HEK293 (cell line): ENCODE data around the gene CPEB3.

ENCODE experiments used
- CTCF ChIA-PET: fragments of 350-600 bp; formaldehyde crosslinking; extraction: SDS; loops from one replicate; lab custom pipeline; 2021; ENCODE audit warnings: antibody characterized with exemption; lab: Yijun Ruan, JAX
- POLR2A ChIA-PET: fragments of 300-600 bp; formaldehyde crosslinking; extraction: SDS; loops from one replicate; lab custom pipeline; 2020; ENCODE audit warnings: antibody characterized with exemption, inconsistent platforms; lab: Yijun Ruan, JAX
- H3K27ac ChIP-seq: fragments of 200-500 bp; sonication (Bioruptor generic); 2 replicates; pipeline ENCODE4 v1.5.1; 2014; ENCODE audit warnings: low read depth, low read length, control low read depth, inconsistent platforms; ENCODE audit errors: extremely low read depth
- H3K36me3 ChIP-seq, 2 experiments: fragments of 200-500 bp in 1 of 2; sonication (Bioruptor generic) in 1 of 2; 1 replicate in 1 of 2; 2 replicates in 1 of 2; pipeline ENCODE4 v1.5.1; 2014 to 2017; ENCODE audit warnings: inconsistent platforms in 2 of 2, low read length in 2 of 2; ENCODE audit not compliant: control insufficient read depth in 2 of 2, insufficient read depth in 1 of 2
- H3K4me1 ChIP-seq: fragments of 200-500 bp; sonication (Bioruptor generic); 2 replicates; pipeline ENCODE4 v1.5.1; 2014; ENCODE audit warnings: mild to moderate bottlenecking, low read length, inconsistent platforms; ENCODE audit not compliant: control insufficient read depth, insufficient read depth
- H3K4me3 ChIP-seq: 2 replicates; pipeline ENCODE4 v1.5.1; 2011; ENCODE audit warnings: low read depth, mild to moderate bottlenecking, control low read depth, low read length, moderate library complexity
- H3K9me3 ChIP-seq: fragments of 200-500 bp; sonication (Bioruptor generic); 2 replicates; pipeline ENCODE4 v1.5.1; 2014; ENCODE audit warnings: low read depth, low read length, inconsistent platforms; ENCODE audit not compliant: control insufficient read depth, insufficient read depth
- GLI2 ChIP-seq: fragments of 450-650 bp; formaldehyde crosslinking; IDR thresholded peaks from 2 replicates; pipeline ENCODE4; 2017; ENCODE audit warnings: missing biosample characterization, missing genetic modification characterization, low read depth, borderline replicate concordance
- GLI4 ChIP-seq: fragments of 450-650 bp; formaldehyde crosslinking; IDR thresholded peaks from 2 replicates; pipeline ENCODE4 v1.5.1; 2016; ENCODE audit warnings: missing biosample characterization, missing genetic modification characterization
- GLIS1 ChIP-seq: fragments of 450-650 bp; formaldehyde crosslinking; IDR thresholded peaks from 2 replicates; pipeline ENCODE4 v1.5.1; 2016; ENCODE audit warnings: missing biosample characterization, missing genetic modification characterization
- HOXA7 ChIP-seq: sonication (generic); formaldehyde crosslinking; IDR thresholded peaks from 2 replicates; pipeline ENCODE4 v1.8.1; 2022; ENCODE audit warnings: missing genetic modification reagents, borderline replicate concordance
- INSM2 ChIP-seq: fragments of 450-650 bp; formaldehyde crosslinking; IDR thresholded peaks from 2 replicates; pipeline ENCODE4 v1.5.1; 2016; ENCODE audit warnings: missing biosample characterization, missing genetic modification characterization
- KLF9 ChIP-seq: fragments of 450-650 bp; formaldehyde crosslinking; IDR thresholded peaks from 2 replicates; pipeline ENCODE4 v1.5.1; 2016; ENCODE audit warnings: missing biosample characterization, missing genetic modification characterization, low read depth
- PBX3 ChIP-seq: sonication (generic); formaldehyde crosslinking; IDR thresholded peaks from 2 replicates; pipeline ENCODE4 v1.8.1; 2022; ENCODE audit warnings: mild to moderate bottlenecking, moderate library complexity, missing genetic modification reagents
- REPIN1 ChIP-seq: fragments of 450-650 bp; formaldehyde crosslinking; IDR thresholded peaks from 2 replicates; pipeline ENCODE4 v1.5.1; 2017; ENCODE audit warnings: missing biosample characterization, missing genetic modification characterization, low read depth
- ZFHX2 ChIP-seq: fragments of 450-650 bp; formaldehyde crosslinking; conservative IDR thresholded peaks from 2 replicates; pipeline ENCODE4 v1.5.1; 2016; ENCODE audit warnings: missing biosample characterization, missing genetic modification characterization
- ZFP41 ChIP-seq: fragments of 450-650 bp; formaldehyde crosslinking; IDR thresholded peaks from 2 replicates; pipeline ENCODE4 v1.5.1; 2016; ENCODE audit warnings: missing biosample characterization, missing genetic modification characterization, borderline replicate concordance
- ZNF169 ChIP-seq: fragments of 450-650 bp; formaldehyde crosslinking; IDR thresholded peaks from 2 replicates; pipeline ENCODE4 v1.5.1; 2016; ENCODE audit warnings: missing biosample characterization, missing genetic modification characterization
- ZNF175 ChIP-seq: fragments of 450-650 bp; formaldehyde crosslinking; IDR thresholded peaks from 2 replicates; pipeline ENCODE4 v1.5.1; 2016; ENCODE audit warnings: missing biosample characterization, missing genetic modification characterization
- ZNF184 ChIP-seq: fragments of 450-650 bp; IDR thresholded peaks from 2 replicates; pipeline ENCODE4 v1.5.1; 2018; ENCODE audit warnings: missing biosample characterization, mild to moderate bottlenecking, missing genetic modification characterization
- ZNF211 ChIP-seq: fragments of 450-650 bp; formaldehyde crosslinking; IDR thresholded peaks from 2 replicates; pipeline ENCODE4 v1.5.1; 2016; ENCODE audit warnings: low read depth, missing biosample characterization, missing genetic modification characterization
- ZNF223 ChIP-seq: fragments of 450-650 bp; formaldehyde crosslinking; IDR thresholded peaks from 2 replicates; pipeline ENCODE4 v1.5.1; 2016; ENCODE audit warnings: missing biosample characterization, missing genetic modification characterization
- ZNF266 ChIP-seq: fragments of 450-650 bp; formaldehyde crosslinking; IDR thresholded peaks from 2 replicates; pipeline ENCODE4 v1.5.1; 2016; ENCODE audit warnings: missing biosample characterization, missing genetic modification characterization, low read depth
- ZNF37A ChIP-seq: fragments of 450-650 bp; IDR thresholded peaks from 2 replicates; pipeline ENCODE4 v1.5.1; 2018; ENCODE audit warnings: missing biosample characterization, missing genetic modification characterization
- ZNF398 ChIP-seq: fragments of 450-650 bp; formaldehyde crosslinking; IDR thresholded peaks from 2 replicates; pipeline ENCODE4 v1.5.1; 2017; ENCODE audit warnings: missing biosample characterization, missing genetic modification characterization
- ZNF488 ChIP-seq: fragments of 450-650 bp; formaldehyde crosslinking; IDR thresholded peaks from 2 replicates; pipeline ENCODE4 v1.5.1; 2016; ENCODE audit warnings: missing biosample characterization, missing genetic modification characterization
- ZNF510 ChIP-seq: fragments of 450-650 bp; formaldehyde crosslinking; IDR thresholded peaks from 2 replicates; pipeline ENCODE4 v1.5.1; 2018; ENCODE audit warnings: mild to moderate bottlenecking, missing genetic modification characterization, missing biosample characterization; ENCODE audit not compliant: insufficient replicate concordance
- ZNF645 ChIP-seq: fragments of 450-650 bp; formaldehyde crosslinking; IDR thresholded peaks from 2 replicates; pipeline ENCODE4; 2016; ENCODE audit warnings: missing biosample characterization, missing genetic modification characterization
- ZNF677 ChIP-seq: fragments of 450-650 bp; IDR thresholded peaks from 2 replicates; pipeline ENCODE4 v1.5.0; 2018; ENCODE audit warnings: missing biosample characterization, mild to moderate bottlenecking, missing genetic modification characterization, moderate library complexity
- ZNF768 ChIP-seq: fragments of 450-650 bp; formaldehyde crosslinking; IDR thresholded peaks from 2 replicates; pipeline ENCODE4 v1.5.1; 2018; ENCODE audit warnings: missing biosample characterization, mild to moderate bottlenecking, missing genetic modification characterization
- ZNF792 ChIP-seq: fragments of 450-650 bp; formaldehyde crosslinking; IDR thresholded peaks from 2 replicates; pipeline ENCODE4 v1.5.1; 2016; ENCODE audit warnings: missing biosample characterization, missing genetic modification characterization
- TF ChIP-seq, protein P1 (sequence below): fragments of 450-650 bp; IDR thresholded peaks from 2 replicates; pipeline ENCODE4 v1.5.1; 2018; ENCODE audit warnings: missing biosample characterization, mild to moderate bottlenecking, missing genetic modification characterization

CPEB3 gene

GRCh38 chr10:92082583-92083280, 208.1 kb downstream of the CPEB3 start:
- ChIA-PET POLR2A (interaction anchor here (1.1 kb wide), 1 partner anchor 208 kb away, joined by 3 read pairs; the partner anchor contains the start of genes CPEB3 and MARCHF5), CTCF (no interaction called here)
- Histone ChIP-seq H3K4me1 (no peaks in the 10 kb centered on the region), H3K4me3 (no peak overlapping the region), H3K27ac (no peak overlapping the region), H3K9me3 (no peaks in the 10 kb centered on the region), H3K36me3 (peaks cover 0 to 11% of the 10 kb centered on the region in 2 experiments; a peak in 1 of 3 replicates)
- TF ChIP-seq PBX3 (no peak), ZNF488 (tag by site-specific recombination) (no peak), ZNF792 (tag by site-specific recombination) (no peak), ZNF184 (tag by site-specific recombination) (no peak), ZNF175 (tag by site-specific recombination) (no peak), GLI2 (tag by site-specific recombination) (no peak), REPIN1 (tag by site-specific recombination) (no peak), ZNF266 (tag by site-specific recombination) (no peak), ZNF677 (tag by site-specific recombination) (no peak), ZNF223 (no peak), ZFP41 (tag by site-specific recombination) (no peak)
- TF ChIP-seq, protein P1, sequence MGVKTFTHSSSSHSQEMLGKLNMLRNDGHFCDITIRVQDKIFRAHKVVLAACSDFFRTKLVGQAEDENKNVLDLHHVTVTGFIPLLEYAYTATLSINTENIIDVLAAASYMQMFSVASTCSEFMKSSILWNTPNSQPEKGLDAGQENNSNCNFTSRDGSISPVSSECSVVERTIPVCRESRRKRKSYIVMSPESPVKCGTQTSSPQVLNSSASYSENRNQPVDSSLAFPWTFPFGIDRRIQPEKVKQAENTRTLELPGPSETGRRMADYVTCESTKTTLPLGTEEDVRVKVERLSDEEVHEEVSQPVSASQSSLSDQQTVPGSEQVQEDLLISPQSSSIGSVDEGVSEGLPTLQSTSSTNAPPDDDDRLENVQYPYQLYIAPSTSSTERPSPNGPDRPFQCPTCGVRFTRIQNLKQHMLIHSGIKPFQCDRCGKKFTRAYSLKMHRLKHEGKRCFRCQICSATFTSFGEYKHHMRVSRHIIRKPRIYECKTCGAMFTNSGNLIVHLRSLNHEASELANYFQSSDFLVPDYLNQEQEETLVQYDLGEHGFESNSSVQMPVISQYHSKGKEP (tag by site-specific recombination), result no peak

DNA sequence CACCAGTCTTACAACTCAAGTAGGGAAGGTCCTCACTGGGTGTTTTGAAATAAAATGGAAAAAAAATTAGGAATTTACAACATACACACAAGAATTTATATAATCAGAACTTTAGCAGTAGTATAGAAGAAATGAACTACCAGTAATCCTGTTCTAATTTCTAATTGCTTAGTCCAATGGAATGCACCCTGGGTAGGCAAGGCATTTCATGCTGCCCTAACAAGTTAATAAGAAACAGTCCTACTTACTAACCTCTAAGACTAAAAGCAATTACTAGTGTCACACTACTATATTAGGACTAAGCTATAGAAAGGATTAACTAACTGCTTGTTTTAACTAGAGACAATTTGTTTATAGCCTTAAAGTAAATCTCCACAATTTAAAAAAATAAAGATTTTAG, 209.2 kb downstream of the CPEB3 start:
- CTCF ChIA-PET, result no interaction called here
- Histone ChIP-seq H3K4me3 (no peak overlapping the region), H3K27ac (no peak overlapping the region), H3K9me3 (no peaks in the 10 kb centered on the region), H3K4me1 (no peaks in the 10 kb centered on the region), H3K36me3 (peaks cover 0 to 11% of the 10 kb centered on the region in 2 experiments; a peak in 1 of 3 replicates)
- POLR2A ChIA-PET, result interaction anchor here (0.6 kb wide), 1 partner anchor 360 kb away, joined by 6 read pairs; no protein-coding TSS in a partner anchor
- TF ChIP-seq HOXA7 (CRISPR knock-in tag) (no peak), ZNF645 (tag by site-specific recombination) (no peak), ZNF211 (tag by site-specific recombination) (no peak), PBX3 (no peak), GLIS1 (tag by site-specific recombination) (no peak), ZNF184 (tag by site-specific recombination) (no peak), ZFHX2 (no peak), ZFP41 (tag by site-specific recombination) (no peak), ZNF37A (tag by site-specific recombination) (no peak), ZNF398 (no peak), KLF9 (no peak), ZNF169 (tag by site-specific recombination) (no peak), GLI4 (tag by site-specific recombination) (no peak), ZNF768 (tag by site-specific recombination) (no peak), INSM2 (tag by site-specific recombination) (no peak), ZNF510 (tag by site-specific recombination) (no peak)
